Mesenchymal stem cell (in vitro differentiated cells and primary cell): ENCODE data around the gene AOPEP.

ENCODE experiments used
- DNase-seq: peaks from one replicate; pipeline ENCODE4 v3.0.0-alpha.2; 2013
- H2AFZ ChIP-seq: one replicate; pipeline ENCODE4 v1.6.1; 2013; ENCODE audit warnings: low read depth, mild to moderate bottlenecking, control low read depth, inconsistent platforms, low read length, moderate library complexity
- H2AK5ac ChIP-seq: 2 replicates; pipeline ENCODE4 v1.6.1; 2013; ENCODE audit warnings: low read length, moderate library complexity, mild to moderate bottlenecking, inconsistent platforms; ENCODE audit not compliant: severe bottlenecking
- H2BK120ac ChIP-seq: one replicate; pipeline ENCODE4 v1.6.1; 2013; ENCODE audit warnings: low read depth, mild to moderate bottlenecking, inconsistent platforms, low read length, moderate library complexity
- H2BK12ac ChIP-seq, 2 experiments: one replicate each; pipeline ENCODE4 v1.6.1; 2013; ENCODE audit warnings: inconsistent platforms in 2 of 2, low read length in 2 of 2, mild to moderate bottlenecking in 2 of 2, moderate library complexity in 2 of 2, control low read depth in 1 of 2
- H2BK15ac ChIP-seq: one replicate; pipeline ENCODE4 v1.6.1; 2013; ENCODE audit warnings: mild to moderate bottlenecking, low read depth, inconsistent platforms; ENCODE audit not compliant: poor library complexity, severe bottlenecking
- H2BK5ac ChIP-seq: 2 replicates; pipeline ENCODE4 v1.6.1; 2013; ENCODE audit warnings: low read depth, mild to moderate bottlenecking, low read length, control low read depth, inconsistent platforms; ENCODE audit not compliant: poor library complexity, severe bottlenecking
- H3K14ac ChIP-seq, 2 experiments: one replicate each; pipeline ENCODE4 v1.6.1; 2013; ENCODE audit warnings: inconsistent platforms in 2 of 2, low read length in 2 of 2, control low read depth in 1 of 2, mild to moderate bottlenecking in 1 of 2, moderate library complexity in 1 of 2
- H3K18ac ChIP-seq, 2 experiments: one replicate each; pipeline ENCODE4 v1.6.1; 2013; ENCODE audit warnings: inconsistent platforms in 2 of 2, low read length in 2 of 2, control low read depth in 1 of 2, low read depth in 1 of 2, mild to moderate bottlenecking in 1 of 2
- H3K23ac ChIP-seq, 2 experiments: one replicate each; pipeline ENCODE4 v1.6.1; 2013; ENCODE audit warnings: inconsistent platforms in 2 of 2, low read length in 2 of 2, mild to moderate bottlenecking in 2 of 2, moderate library complexity in 2 of 2, control low read depth in 1 of 2
- H3K27ac ChIP-seq: 2 replicates; pipeline ENCODE4 v1.5.1; 2013; ENCODE audit warnings: mild to moderate bottlenecking, moderate library complexity, low read length, control low read depth, inconsistent platforms; ENCODE audit not compliant: poor library complexity, severe bottlenecking
- H3K27me3 ChIP-seq, 2 experiments: 2 replicates each; pipeline versions ENCODE4 v1.6.1 to v1.7.0; 2013; ENCODE audit warnings: low read length in 2 of 2, mild to moderate bottlenecking in 2 of 2, moderate library complexity in 2 of 2, control low read depth in 1 of 2, inconsistent platforms in 1 of 2; ENCODE audit not compliant: control insufficient read depth in 1 of 2, insufficient read depth in 1 of 2
- H3K36me3 ChIP-seq, 2 experiments: 2 replicates each; pipeline versions ENCODE4 v1.6.1 to v1.7.0; 2013; ENCODE audit warnings: low read length in 2 of 2, control low read depth in 1 of 2, inconsistent platforms in 1 of 2, low read depth in 1 of 2, mild to moderate bottlenecking in 1 of 2; ENCODE audit not compliant: insufficient read depth in 2 of 2, control insufficient read depth in 1 of 2
- H3K4ac ChIP-seq, 2 experiments: one replicate each; pipeline ENCODE4 v1.6.1; 2013; ENCODE audit warnings: inconsistent platforms in 2 of 2, low read length in 2 of 2, mild to moderate bottlenecking in 2 of 2, moderate library complexity in 2 of 2, control low read depth in 1 of 2, low read depth in 1 of 2
- H3K4me1 ChIP-seq: 2 replicates; pipeline ENCODE4 v1.6.1; 2013; ENCODE audit warnings: low read depth, low read length, control low read depth; ENCODE audit not compliant: control insufficient read depth, insufficient read depth
- H3K4me2 ChIP-seq: 2 replicates; pipeline ENCODE4 v1.6.1; 2013; ENCODE audit warnings: low read length, mild to moderate bottlenecking, inconsistent platforms; ENCODE audit not compliant: poor library complexity, severe bottlenecking
- H3K4me3 ChIP-seq, 2 experiments: 2 replicates each; pipeline versions ENCODE4 v1.5.1 to v1.7.0; 2013; ENCODE audit warnings: low read length in 2 of 2, mild to moderate bottlenecking in 2 of 2, control low read depth in 1 of 2, low read depth in 1 of 2; ENCODE audit not compliant: insufficient read depth in 1 of 2
- H3K79me1 ChIP-seq: replicated peaks from 2 replicates; pipeline ENCODE4 v1.6.1; 2013; ENCODE audit warnings: mild to moderate bottlenecking, control low read depth, low read length, inconsistent platforms; ENCODE audit not compliant: poor library complexity, severe bottlenecking
- H3K9ac ChIP-seq: 2 replicates; pipeline ENCODE4 v1.7.0; 2013; ENCODE audit warnings: mild to moderate bottlenecking, low read length, moderate library complexity
- H3K9me3 ChIP-seq: 2 replicates; pipeline ENCODE4 v1.7.0; 2013; ENCODE audit warnings: mild to moderate bottlenecking, low read length; ENCODE audit not compliant: control insufficient read depth
- H4K8ac ChIP-seq: one replicate; pipeline ENCODE4 v1.6.1; 2013; ENCODE audit warnings: inconsistent platforms, mild to moderate bottlenecking, low read length, moderate library complexity
- H4K91ac ChIP-seq: one replicate; pipeline ENCODE4 v1.6.1; 2013; ENCODE audit warnings: mild to moderate bottlenecking, low read length, inconsistent platforms
- WGBS: methylation state at CpG from one replicate; pipeline ENCODE4 v1.1.7; 2013; ENCODE audit warnings: mixed read lengths; 5-methylcytosine and 5-hydroxymethylcytosine counted together

AOPEP gene

DNA sequence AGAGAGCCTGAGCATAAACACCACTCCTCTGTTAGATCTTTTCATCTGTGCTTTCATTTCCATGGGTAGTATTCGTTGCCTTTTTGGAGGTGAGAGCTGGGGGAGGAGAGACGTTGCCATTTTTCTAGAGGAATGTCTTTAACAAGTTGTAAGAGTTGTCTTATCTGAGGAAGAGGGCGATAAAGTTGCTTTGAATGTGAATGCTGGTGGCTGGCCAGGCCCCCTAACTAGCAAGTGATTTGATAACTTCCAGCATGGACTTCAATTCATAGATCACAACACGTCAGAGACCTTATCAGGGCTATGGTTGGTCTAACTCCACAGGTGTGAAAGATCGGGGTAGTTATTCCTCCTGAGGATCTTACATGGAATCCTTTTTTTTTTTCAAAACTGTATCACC lies 30.0 kb upstream of the AOPEP start:
- Histone ChIP-seq H3K4me2 (no peak overlapping the region), H3K9ac (no peak overlapping the region), H3K4me3 (no peak overlapping the region), H3K18ac (no peak overlapping the region), H3K4ac (no peak overlapping the region), H2BK120ac (no peak overlapping the region), H3K36me3 (no peaks in the 10 kb centered on the region), H4K8ac (no peak overlapping the region), H3K79me1 (no peaks in the 10 kb centered on the region), H3K9me3 (no peaks in the 10 kb centered on the region), H2AFZ (no peak overlapping the region), H3K23ac (no peak overlapping the region), H2BK12ac (no peak overlapping the region), H2AK5ac (peak overlapping the region; percentile 4), H3K4me1 (peaks cover 13% of the 10 kb centered on the region), H2BK15ac (no peak overlapping the region), H4K91ac (no peak overlapping the region), H3K27ac (no peak overlapping the region), H3K14ac (no peak overlapping the region), H3K27me3 (no peaks in the 10 kb centered on the region), H2BK5ac (no peak overlapping the region)
- 66% methylated on average over 3 of the region's 5 CpGs for WGBS
- DNase-seq, result no peak

DNA sequence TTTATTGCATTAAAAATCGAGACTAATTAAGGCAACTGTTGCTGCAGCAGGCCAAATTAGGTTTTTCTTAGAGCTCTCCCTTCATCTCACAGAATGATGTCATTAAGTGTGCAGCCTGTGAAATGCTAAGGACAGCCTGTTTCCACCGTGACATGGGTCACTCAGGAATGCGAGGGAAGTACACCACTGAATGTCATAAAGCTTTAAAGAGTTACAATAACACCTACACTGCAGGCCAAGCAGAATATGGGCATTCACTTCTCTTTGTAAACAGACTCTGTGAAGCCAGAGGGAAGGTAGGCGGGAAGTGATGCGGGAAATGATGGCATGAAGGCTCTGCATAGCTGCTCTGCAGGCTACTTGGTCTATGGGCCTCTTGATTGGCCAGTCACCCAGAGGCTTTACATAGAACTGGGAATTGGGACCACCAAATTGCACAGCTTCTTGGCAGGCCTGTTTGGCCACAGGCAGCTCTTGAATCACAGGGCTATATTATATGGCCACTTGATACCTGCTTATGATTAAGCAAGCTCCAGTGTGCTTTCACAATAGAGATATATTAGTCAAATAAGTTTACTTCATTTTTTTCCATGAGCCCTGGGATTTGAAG lies 28.4 kb upstream of the AOPEP start:
- Histone ChIP-seq H3K27ac (peak overlapping the region; percentile 70), H3K23ac (no peak overlapping the region), H2AK5ac (peak overlapping the region; percentile 23), H3K36me3 (no peaks in the 10 kb centered on the region), H3K4me3 (no peak overlapping the region), H3K4me2 (no peak overlapping the region), H2AFZ (no peak overlapping the region), H3K18ac (no peak overlapping the region), H3K9me3 (no peaks in the 10 kb centered on the region), H3K27me3 (peaks cover 0 to under 1% of the 10 kb centered on the region in 2 experiments), H4K8ac (no peak overlapping the region), H2BK15ac (no peak overlapping the region), H3K4ac (no peak overlapping the region), H3K14ac (no peak overlapping the region), H3K79me1 (no peaks in the 10 kb centered on the region), H2BK120ac (no peak overlapping the region), H4K91ac (no peak overlapping the region), H2BK12ac (no peak overlapping the region), H3K9ac (no peak overlapping the region), H3K4me1 (peaks cover 6% of the 10 kb centered on the region), H2BK5ac (no peak overlapping the region)
- 47% methylated on average over 5 of the region's 5 CpGs for WGBS
- peak; percentile 49 for DNase-seq

DNA sequence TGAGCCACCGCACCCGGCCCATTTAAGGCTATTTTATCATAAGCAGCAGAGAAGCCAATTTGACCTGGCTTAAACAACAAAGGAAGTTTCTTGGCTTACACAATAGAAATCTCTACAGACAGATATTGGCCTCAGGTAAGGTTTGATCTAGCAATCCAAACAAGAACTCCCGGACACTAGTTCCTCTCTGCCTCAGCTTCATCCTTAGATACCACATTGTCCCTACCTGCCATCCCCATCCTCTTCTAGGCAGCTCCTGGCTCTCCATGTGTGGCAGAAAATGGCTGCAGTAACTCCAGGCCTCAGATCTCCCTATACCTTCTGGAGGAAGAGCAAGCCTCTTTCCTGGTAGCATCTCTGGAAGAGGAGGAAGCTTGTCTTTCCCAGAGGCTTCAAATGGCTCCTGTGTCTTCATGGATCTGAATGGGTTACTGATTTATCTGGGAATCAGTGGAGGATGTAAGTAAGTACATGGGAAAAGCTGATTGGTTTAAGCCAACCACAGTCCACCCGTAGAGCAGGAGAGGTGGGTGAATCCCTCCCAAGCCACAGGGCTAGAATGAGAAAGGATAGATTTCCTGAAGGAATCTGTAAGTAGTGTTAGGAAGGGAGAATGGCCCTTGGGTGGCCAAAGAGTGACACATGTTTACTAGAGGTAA lies 26.7 kb upstream of the AOPEP start:
- no peak overlapping the region for H3K23ac ChIP-seq
- H3K4me2 ChIP-seq, result no peak overlapping the region
- no peak overlapping the region for H2BK5ac ChIP-seq
- no peaks in the 10 kb centered on the region for H3K79me1 ChIP-seq
- peaks cover 0 to 16% of the 10 kb centered on the region in 2 experiments for H3K27me3 ChIP-seq
- H2AK5ac ChIP-seq, result peak overlapping the region; percentile 95
- 98% methylated on average over 4 of the region's 4 CpGs for WGBS
- H3K18ac ChIP-seq, result no peak overlapping the region
- H2BK12ac ChIP-seq, result no peak overlapping the region
- H3K9ac ChIP-seq, result no peak overlapping the region
- no peak overlapping the region for H2BK120ac ChIP-seq
- H2BK15ac ChIP-seq, result no peak overlapping the region
- no peak overlapping the region for H3K4ac ChIP-seq
- no peak overlapping the region for H3K4me3 ChIP-seq
- peaks cover 3% of the 10 kb centered on the region for H3K4me1 ChIP-seq
- no peak overlapping the region for H2AFZ ChIP-seq
- no peaks in the 10 kb centered on the region for H3K36me3 ChIP-seq
- peak overlapping the region; percentile 27 for H3K27ac ChIP-seq
- H3K9me3 ChIP-seq, result no peaks in the 10 kb centered on the region
- no peak overlapping the region for H3K14ac ChIP-seq
- no peak for DNase-seq
- no peak overlapping the region for H4K91ac ChIP-seq
- no peak overlapping the region for H4K8ac ChIP-seq

DNA sequence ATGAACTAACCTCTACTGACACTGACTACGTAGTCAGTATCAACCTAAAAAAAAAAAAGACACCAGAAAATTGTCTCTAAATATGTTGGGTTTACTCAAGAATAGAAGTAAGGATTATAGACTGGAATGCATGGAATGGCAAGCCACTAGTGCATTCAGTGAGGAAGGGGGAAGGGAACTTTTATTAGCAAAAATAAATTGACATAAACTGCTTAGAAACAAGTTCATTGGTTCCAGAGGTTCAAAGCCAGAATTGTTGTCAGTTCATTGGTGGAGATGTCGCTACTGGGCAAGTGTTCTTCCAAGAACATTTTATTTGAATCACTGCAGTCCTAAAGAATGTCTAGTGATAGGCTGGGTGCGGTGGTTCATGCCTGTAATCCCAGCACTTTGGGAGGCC lies 26.1 kb upstream of the AOPEP start:
- Histone ChIP-seq H2AK5ac (no peak overlapping the region), H2BK120ac (no peak overlapping the region)
- 100% methylated on average over 2 of the region's 3 CpGs for WGBS

More for the DNA sequence above, 26.1 kb upstream of the AOPEP start:
- H3K27me3 ChIP-seq, result peaks cover 5 to 22% of the 10 kb centered on the region in 2 experiments
- peaks cover 3% of the 10 kb centered on the region for H3K4me1 ChIP-seq
- H3K36me3 ChIP-seq, result no peaks in the 10 kb centered on the region
- no peak for DNase-seq
- no peak overlapping the region for H3K4me2 ChIP-seq
- H3K4me3 ChIP-seq, result no peak overlapping the region
- peak overlapping the region; percentile 27 for H3K27ac ChIP-seq
- H2BK15ac ChIP-seq, result no peak overlapping the region
- H4K91ac ChIP-seq, result no peak overlapping the region
- no peak overlapping the region for H3K14ac ChIP-seq
- H2AFZ ChIP-seq, result no peak overlapping the region
- no peak overlapping the region for H2BK12ac ChIP-seq
- no peak overlapping the region for H3K9ac ChIP-seq
- no peaks in the 10 kb centered on the region for H3K9me3 ChIP-seq
- no peaks in the 10 kb centered on the region for H3K79me1 ChIP-seq
- no peak overlapping the region for H3K23ac ChIP-seq
- H2BK5ac ChIP-seq, result no peak overlapping the region
- no peak overlapping the region for H4K8ac ChIP-seq
- H3K4ac ChIP-seq, result no peak overlapping the region
- no peak overlapping the region for H3K18ac ChIP-seq
